HAP-1 (cell line): Measurements from ENCODE around the gene DNMT3B.

Experiments
- DNase-seq, 2 experiments: peaks; one replicate each; pipeline ENCODE4 v3.0.0-alpha.2; 2016 to 2020; ENCODE audit warnings: low spot score in 2 of 2
- H3K27me3 ChIP-seq: fragments of 250-450 bp; sonication (Bioruptor Pico); 2 replicates; pipeline ENCODE4 v1.5.1; 2020; ENCODE audit warnings: low read depth, mild to moderate bottlenecking, moderate library complexity
- H3K36me3 ChIP-seq: fragments of 250-450 bp; sonication (Bioruptor Pico); replicated peaks from 2 replicates; pipeline ENCODE4 v1.5.1; 2020; ENCODE audit warnings: mild to moderate bottlenecking
- H3K4me1 ChIP-seq: fragments of 250-450 bp; sonication (Bioruptor Pico); 2 replicates; pipeline ENCODE4 v1.5.1; 2020; ENCODE audit warnings: mild to moderate bottlenecking
- H3K4me3 ChIP-seq: fragments of 250-450 bp; sonication (Bioruptor Pico); 2 replicates; pipeline ENCODE4 v1.5.1; 2020; ENCODE audit warnings: mild to moderate bottlenecking, moderate library complexity
- H3K9me3 ChIP-seq: fragments of 250-450 bp; sonication (Bioruptor Pico); 2 replicates; pipeline ENCODE4 v1.5.1; 2020; ENCODE audit warnings: mild to moderate bottlenecking, moderate library complexity
- in situ Hi-C: fragments of 300-500 bp; cut with MboI; formaldehyde crosslinking; loops from 3 replicates; pipeline ENCODE4 v1.14.3; 2020; ENCODE audit warnings: low sequenced_read_pairs, inconsistent platforms, mixed read lengths

DNMT3B gene

DNA sequence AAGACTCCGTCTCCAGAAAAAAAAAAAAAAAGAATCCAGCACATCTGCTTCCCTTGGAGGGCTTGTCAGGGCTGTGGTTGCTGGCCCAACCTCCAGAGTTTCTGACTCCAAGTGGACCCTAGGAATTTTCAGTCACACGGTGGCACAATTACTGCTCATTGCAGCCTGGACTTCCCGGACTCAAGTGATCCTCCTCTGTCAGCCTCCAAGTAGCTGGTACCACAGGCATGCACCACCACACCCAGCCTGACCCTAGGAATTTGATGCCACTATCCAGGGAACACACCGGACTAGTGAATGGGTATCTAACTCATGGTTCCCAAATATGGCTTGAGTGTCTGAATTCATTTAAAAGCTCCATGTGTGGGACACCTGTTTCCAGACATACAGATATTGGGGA, 47.7 kb downstream of the DNMT3B start:
- no peak for DNase-seq
- H3K36me3 ChIP-seq: peaks cover 8% of the 10 kb centered on the region
- no peak overlapping the region for H3K4me3 ChIP-seq
- H3K9me3 ChIP-seq: no peaks in the 10 kb centered on the region
- H3K27me3 ChIP-seq: no peaks in the 10 kb centered on the region
- in situ Hi-C loops: no loop called here
- H3K4me1 ChIP-seq: peaks cover 9% of the 10 kb centered on the region

DNA sequence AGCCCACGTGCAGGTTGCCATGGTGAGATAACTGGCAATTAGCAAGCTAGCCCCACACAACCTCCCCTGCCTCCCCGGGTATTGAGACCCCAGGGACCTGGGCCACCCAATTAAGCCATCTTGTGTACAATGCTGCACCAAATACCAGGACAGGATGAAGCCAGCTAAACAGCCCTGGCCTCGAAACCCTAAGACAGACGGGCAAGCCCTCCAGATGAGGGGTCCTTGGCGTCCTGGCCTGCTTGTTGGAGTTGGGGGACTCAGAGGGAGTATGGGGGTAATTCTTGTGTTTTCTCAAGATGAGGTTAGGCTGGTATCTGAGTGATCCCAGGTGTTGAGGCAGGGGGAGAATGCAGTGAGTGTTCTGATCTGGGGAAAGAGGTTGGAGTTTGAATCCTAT, 48.8 kb downstream of the DNMT3B start:
- DNase-seq: no peak
- H3K27me3 ChIP-seq: no peaks in the 10 kb centered on the region
- no peaks in the 10 kb centered on the region for H3K9me3 ChIP-seq
- H3K4me1 ChIP-seq: peaks cover 9% of the 10 kb centered on the region
- H3K4me3 ChIP-seq: no peak overlapping the region
- H3K36me3 ChIP-seq: peaks cover 5% of the 10 kb centered on the region
- in situ Hi-C loops: no loop called here

DNA sequence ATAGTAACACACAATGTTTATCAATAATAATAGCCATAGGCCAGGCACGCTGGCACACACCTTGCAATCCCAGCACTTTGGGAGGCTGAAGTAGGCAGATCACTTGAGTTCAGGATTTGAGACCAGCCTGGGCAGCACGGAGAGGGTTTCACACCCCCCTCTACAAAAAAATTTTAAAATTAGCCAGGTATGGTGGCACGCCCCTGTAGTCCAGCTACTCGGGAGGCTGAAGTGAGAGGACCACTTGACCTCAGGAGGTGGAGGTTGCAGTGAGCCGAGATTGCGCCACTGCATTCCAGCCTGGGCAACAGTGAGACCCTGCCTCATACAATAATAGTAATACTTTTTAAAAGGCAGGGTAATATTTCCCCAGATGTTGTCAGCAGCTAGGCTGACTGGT, 49.7 kb downstream of the DNMT3B start:
- Histone ChIP-seq H3K36me3 (peaks cover 5% of the 10 kb centered on the region; the same call in 1 of the 2 replicates), H3K4me1 (peaks cover 9% of the 10 kb centered on the region), H3K4me3 (no peak overlapping the region), H3K9me3 (no peaks in the 10 kb centered on the region), H3K27me3 (no peaks in the 10 kb centered on the region)
- in situ Hi-C loops: no loop called here
- DNase-seq: no peak

DNA sequence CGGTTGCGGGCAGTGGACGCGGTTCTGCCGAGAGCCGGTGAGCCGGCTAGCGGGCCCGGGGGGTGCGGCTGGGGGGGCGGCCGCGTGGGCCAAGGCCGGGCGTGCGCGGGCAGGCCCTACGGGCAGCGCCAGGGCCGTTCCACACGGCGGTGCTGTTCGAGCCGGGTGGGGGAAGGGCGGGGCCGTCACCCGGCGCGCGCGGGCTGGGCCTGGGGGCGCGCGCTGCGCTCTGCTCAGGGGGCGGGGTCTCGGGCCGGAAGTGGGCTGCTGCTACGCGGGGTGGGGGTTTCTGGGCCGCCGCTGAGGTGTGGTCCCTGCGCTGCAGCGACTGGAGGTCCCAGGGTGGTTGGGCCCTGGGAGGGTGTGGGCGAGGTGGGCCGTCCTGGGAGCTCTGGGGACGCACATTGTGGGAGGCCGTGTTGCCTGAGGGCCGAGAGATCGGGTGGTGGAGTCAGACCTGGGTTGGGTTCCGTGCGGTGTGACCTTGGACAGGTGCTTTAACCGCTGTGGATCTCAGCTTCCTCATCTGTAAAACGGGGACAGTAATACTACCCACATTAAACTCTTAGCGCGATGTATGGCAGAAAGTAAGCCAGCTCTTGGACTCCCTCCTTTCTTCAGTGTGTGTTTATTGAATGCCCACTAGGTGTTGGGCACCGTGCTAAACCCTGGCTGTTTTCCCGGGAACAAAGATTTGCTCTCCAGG, 58.0 kb downstream of the DNMT3B start:
- peak overlapping the region; percentile 87 for H3K4me3 ChIP-seq
- in situ Hi-C loops: no loop called here
- no peaks in the 10 kb centered on the region for H3K9me3 ChIP-seq
- H3K27me3 ChIP-seq: no peaks in the 10 kb centered on the region
- DNase-seq: peak; percentile 34 to 83
- peaks cover 17% of the 10 kb centered on the region for H3K4me1 ChIP-seq
- H3K36me3 ChIP-seq: peaks cover 3% of the 10 kb centered on the region; the same call in 1 of the 2 replicates

DNA sequence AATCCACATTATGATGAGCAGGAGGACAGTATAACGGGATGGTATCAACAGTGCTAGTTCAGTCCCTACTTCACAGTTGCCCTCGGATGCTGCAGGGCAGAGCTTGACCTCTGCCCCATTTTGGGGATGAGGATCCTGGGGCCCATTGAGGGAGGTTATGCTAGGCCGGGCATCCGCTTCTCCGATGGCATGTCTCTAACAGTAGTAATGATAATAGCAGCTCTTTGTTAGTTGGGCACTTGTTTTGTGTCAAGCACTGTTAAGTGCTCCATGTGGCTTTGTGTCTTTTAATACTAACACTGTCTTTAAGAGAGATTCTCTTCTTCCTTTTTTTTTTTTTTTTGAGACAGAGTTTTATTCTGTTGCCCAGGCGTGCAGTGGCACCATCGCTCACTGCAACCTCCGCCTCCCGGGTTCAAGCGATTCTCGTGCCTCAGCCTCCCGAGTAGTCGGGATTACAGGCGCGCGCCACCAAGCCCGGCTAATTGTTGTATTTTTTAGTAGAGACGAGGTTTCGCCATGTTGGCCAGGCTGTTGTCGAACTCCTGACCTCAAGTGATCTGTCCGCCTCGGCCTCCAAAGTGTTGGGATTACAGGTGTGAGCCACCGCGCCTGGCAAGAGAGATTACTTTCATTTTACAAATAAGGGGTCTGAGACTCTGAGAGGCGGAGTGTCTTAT, 58.7 kb downstream of the DNMT3B start:
- in situ Hi-C loops: no loop called here

DNA sequence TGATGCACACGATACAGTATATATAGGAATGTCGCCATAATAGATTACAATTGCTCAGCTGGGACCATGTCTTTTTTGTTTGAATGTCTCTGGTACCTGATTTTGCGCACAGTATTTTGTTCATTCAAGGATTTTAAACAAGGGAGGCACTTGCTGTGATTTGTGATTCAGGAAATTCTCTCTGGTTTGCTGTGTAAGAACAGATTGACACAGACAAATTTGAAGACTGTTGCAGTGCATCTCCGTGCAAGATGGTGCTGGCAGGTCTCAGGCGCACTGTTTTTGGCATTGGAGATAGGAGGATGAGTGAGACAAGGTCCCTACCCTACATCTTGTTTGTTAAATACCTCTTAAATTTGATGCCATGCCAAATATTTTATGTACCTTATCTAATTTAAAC, 60.0 kb downstream of the DNMT3B start:
- in situ Hi-C loops: no loop called here
- H3K4me3 ChIP-seq: no peak overlapping the region
- DNase-seq: no peak
- no peaks in the 10 kb centered on the region for H3K9me3 ChIP-seq
- no peaks in the 10 kb centered on the region for H3K27me3 ChIP-seq
- peaks cover 17% of the 10 kb centered on the region for H3K4me1 ChIP-seq
- H3K36me3 ChIP-seq: peaks cover 20% of the 10 kb centered on the region

More for the DNA sequence above, 58.7 kb downstream of the DNMT3B start:
- Histone ChIP-seq H3K4me3 (peak overlapping the region; percentile 87), H3K36me3 (peaks cover 10% of the 10 kb centered on the region), H3K9me3 (no peaks in the 10 kb centered on the region), H3K4me1 (peaks cover 17% of the 10 kb centered on the region), H3K27me3 (no peaks in the 10 kb centered on the region)
- no peak for DNase-seq

DNA sequence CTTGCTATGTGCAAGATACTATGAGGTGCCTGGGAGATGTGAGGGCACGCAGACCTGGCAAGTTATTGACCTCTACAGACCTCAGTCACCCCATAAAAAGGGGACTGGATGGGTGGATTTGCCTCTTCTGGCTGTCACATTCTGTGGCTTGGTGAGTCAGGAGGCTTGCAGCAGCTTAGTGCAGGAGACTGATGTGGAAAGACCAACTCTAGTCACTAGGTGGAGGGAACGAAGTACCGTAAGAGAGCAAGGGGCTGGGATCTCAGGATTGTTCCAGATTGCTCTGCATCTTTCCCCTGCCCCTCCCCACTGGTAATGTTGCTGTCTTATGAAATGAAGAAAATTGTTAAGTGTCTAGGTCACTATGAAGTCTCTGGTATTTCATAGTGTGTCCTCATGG, 60.9 kb downstream of the DNMT3B start:
- Histone ChIP-seq H3K9me3 (no peaks in the 10 kb centered on the region), H3K4me1 (peaks cover 17% of the 10 kb centered on the region), H3K4me3 (no peak overlapping the region), H3K36me3 (peaks cover 28% of the 10 kb centered on the region), H3K27me3 (no peaks in the 10 kb centered on the region)
- DNase-seq: no peak
- in situ Hi-C loops: no loop called here

DNA sequence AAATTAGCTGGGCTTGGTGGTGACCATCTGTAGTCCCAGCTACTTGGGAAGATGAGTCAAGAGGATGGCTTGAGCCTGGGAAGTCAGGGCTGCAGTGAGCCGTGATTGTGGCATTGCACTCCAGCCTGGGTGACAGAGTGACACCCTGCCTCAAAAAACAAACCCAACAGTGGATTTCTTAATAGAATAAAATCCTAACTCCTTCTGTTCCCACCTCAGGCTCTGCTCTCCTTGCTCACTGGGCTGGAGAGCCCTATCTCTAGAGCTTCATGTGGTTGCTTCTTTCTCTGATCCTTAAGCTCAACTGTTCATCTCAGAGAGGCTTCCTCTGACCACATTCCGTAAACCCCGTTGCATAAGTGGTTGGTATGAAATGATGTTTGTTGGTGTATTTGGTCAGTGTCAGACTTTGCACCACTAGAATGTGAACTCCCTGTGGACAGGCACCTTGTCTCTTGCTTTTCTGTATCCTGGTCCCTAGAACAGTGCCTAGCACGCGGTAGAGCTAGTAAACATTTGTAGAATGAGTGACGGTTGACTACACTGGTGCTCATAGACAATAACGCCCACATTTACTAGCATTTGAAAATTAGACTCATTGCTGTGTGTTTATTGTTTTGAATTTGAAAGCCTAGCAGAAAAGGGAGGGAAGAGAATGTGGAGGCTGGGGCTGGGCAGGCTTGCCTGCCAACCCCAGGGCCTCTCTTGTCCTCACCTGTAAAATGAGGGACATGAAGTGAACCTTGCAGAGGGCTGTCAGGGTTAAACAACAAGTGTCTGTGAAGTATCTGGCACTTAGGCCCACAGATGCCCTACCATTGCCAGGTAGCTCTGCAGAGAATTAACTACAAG, 61.8 kb downstream of the DNMT3B start:
- H3K4me1 ChIP-seq: peaks cover 17% of the 10 kb centered on the region
- in situ Hi-C loops: no loop called here
- no peaks in the 10 kb centered on the region for H3K27me3 ChIP-seq
- no peaks in the 10 kb centered on the region for H3K9me3 ChIP-seq
- H3K36me3 ChIP-seq: peaks cover 36% of the 10 kb centered on the region
- DNase-seq: no peak
- H3K4me3 ChIP-seq: no peak overlapping the region

DNA sequence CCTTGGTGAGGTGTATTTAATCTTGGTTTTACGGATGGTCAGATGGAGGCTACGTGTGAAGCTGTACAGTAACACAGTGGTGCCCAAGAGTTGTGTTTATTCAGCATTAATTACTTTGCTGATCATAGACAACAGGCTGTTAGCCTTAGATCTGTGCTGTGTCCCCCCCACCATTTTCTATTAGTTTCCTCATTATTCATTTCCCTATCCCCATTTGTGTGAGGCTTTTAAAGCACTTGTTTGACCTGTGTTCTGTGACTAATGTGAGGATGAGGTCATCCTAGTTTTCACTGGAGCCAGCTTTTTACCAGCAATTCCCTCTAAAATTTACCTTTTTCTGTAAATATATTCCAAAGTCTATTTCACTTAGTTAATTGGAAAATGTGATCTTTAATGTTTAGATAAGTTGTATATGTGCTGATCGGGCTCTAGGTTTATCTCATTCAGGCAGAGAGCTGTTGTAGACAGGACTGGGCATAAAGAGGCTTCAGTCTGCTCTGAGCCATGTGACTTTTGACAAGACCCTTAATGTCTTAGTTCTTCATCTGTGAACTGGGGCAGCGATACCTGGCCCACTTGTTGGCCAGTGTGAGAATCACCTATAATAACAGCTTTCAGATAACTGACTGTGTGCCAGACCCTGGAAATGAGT, 66.0 kb downstream of the DNMT3B start:
- peaks cover 3% of the 10 kb centered on the region for H3K4me1 ChIP-seq
- H3K9me3 ChIP-seq: no peaks in the 10 kb centered on the region
- no peak overlapping the region for H3K4me3 ChIP-seq
- in situ Hi-C loops: no loop called here
- no peak for DNase-seq
- H3K27me3 ChIP-seq: no peaks in the 10 kb centered on the region
- H3K36me3 ChIP-seq: peaks cover 47% of the 10 kb centered on the region

DNA sequence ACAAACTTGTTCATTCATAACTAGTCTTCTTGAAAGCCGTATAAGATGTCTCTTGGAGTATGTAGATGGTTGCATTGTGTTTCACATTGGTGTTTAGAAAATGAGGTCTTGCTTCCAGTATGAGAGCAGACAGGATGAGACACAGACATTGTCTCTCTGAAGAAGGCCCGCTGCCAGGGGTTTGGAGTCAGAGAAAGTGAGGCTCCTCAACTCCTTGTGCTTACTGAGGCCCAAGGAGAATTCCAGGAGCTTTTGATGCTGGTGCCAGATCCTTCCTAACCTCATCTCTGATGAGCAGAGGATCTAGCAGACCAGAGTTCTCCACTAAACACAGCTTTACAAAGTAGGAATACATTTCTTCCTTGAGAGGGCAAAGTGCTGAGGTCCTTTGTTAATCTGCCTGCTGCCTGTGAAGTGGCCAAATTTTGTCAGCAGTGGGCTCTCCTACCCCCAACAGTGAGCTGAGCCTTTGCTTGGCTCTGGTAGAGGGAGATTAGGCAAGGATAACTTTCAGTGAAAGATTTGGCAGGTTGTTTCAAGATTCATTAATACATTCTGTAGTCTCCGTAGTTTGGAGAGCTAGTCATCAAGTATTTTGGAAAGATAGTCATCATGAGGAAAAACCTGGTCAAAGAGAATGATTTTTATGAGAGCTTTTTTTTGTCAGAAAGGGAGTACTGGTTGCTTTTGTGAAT, 67.3 kb downstream of the DNMT3B start:
- no peaks in the 10 kb centered on the region; the same call in 1 of the 2 replicates for H3K4me1 ChIP-seq
- no peak for DNase-seq
- no peaks in the 10 kb centered on the region for H3K9me3 ChIP-seq
- H3K4me3 ChIP-seq: no peak overlapping the region
- peaks cover 57% of the 10 kb centered on the region for H3K36me3 ChIP-seq
- in situ Hi-C loops: no loop called here
- no peaks in the 10 kb centered on the region for H3K27me3 ChIP-seq

DNA sequence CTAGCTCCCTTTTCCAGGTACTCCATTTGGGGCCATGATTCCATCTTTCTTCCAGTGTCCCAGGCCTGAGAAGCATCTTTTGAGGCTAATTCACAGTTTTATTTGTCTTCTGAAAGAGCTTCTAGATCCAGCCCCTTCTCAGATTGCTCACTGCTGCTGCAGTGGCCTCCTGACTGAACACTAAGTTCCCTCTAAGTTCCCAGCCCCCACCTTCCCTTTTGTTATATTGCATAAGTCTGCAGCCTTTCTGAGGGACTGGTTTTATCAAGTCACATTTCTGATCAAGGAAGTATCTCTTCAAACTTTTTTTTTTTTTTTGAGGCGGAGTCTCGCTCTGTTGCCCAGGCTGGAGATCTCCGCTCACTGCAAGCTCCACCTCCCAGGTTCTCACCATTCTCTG, 68.3 kb downstream of the DNMT3B start:
- in situ Hi-C loops: no loop called here
- DNase-seq: no peak

DNA sequence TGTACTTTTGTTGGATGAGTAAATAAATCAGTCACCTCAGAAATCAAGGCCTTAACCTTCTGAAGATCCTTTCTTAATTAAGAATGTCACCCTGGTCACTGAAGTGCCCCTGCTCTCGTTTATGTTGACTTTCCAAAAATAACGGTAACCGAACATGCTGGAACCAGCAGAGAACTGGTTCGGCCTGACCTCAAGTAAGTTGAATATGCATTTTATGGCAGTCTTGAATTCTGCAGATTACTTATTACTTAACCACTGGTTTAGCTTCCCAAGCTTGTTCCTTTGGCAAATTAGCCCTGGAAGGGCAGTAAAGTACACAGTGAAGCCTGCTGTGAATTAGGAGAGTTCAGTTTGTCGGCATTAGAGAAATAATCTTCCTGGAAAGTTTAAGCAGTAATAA, 69.8 kb downstream of the DNMT3B start:
- Histone ChIP-seq H3K27me3 (no peaks in the 10 kb centered on the region), H3K9me3 (no peaks in the 10 kb centered on the region), H3K4me3 (no peak overlapping the region), H3K36me3 (peaks cover 64% of the 10 kb centered on the region), H3K4me1 (no peaks in the 10 kb centered on the region)
- no peak for DNase-seq
- in situ Hi-C loops: no loop called here

More for the DNA sequence above, 68.3 kb downstream of the DNMT3B start:
- Histone ChIP-seq H3K4me3 (no peak overlapping the region), H3K4me1 (no peaks in the 10 kb centered on the region), H3K36me3 (peaks cover 60% of the 10 kb centered on the region), H3K9me3 (no peaks in the 10 kb centered on the region), H3K27me3 (no peaks in the 10 kb centered on the region)

DNA sequence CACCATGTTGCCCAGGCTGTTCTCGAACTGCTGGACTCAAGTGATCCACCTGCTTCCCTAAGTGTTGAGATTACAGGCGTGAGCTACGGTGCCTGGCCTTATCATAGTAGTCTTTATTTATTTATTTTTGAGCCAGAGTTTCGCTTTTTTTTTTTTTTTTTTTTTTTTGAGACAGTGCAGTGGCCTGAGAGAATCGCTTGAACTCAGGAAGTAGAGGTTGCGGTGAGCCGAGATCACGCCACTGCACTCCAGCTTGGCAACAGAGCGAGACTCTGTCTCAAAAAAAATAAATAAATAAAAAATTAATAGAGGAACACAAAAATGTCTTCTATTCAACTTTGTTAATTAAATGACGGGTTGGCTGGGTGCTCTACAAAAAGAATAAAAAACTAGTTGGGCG, 70.5 kb downstream of the DNMT3B start:
- Histone ChIP-seq H3K4me1 (no peaks in the 10 kb centered on the region), H3K9me3 (no peaks in the 10 kb centered on the region), H3K36me3 (peaks cover 64% of the 10 kb centered on the region), H3K27me3 (no peaks in the 10 kb centered on the region), H3K4me3 (no peak overlapping the region)
- DNase-seq: no peak
- in situ Hi-C loops: no loop called here
